H9 (cell line): ENCODE results near the gene XPNPEP2. TPM values are rescaled to one million over a fixed set of nuclear protein-coding genes. Genes with fewer than 3 reads are reported as not detected.

Experiments used
- DNase-seq: peaks from one replicate; pipeline ENCODE4 v3.0.0-alpha.2; 2017
- H2AFZ ChIP-seq: one replicate; pipeline ENCODE4 v1.6.1; 2013; ENCODE audit warnings: mild to moderate bottlenecking, low read length, control low read depth, moderate library complexity
- H2AK5ac ChIP-seq: 2 replicates; pipeline ENCODE4 v1.6.1; 2013; ENCODE audit warnings: low read length, control low read depth, mixed read lengths; ENCODE audit not compliant: insufficient read length
- H2BK120ac ChIP-seq: one replicate; pipeline ENCODE4 v1.6.1; 2013; ENCODE audit warnings: low read depth, mild to moderate bottlenecking, low read length, control low read depth, inconsistent platforms; ENCODE audit not compliant: poor library complexity, severe bottlenecking
- H2BK12ac ChIP-seq: 2 replicates; pipeline ENCODE4 v1.6.1; 2013; ENCODE audit warnings: low read length, control low read depth, mixed read lengths, low read depth; ENCODE audit not compliant: insufficient read length
- H2BK15ac ChIP-seq: 2 replicates; pipeline ENCODE4 v1.6.1; 2013; ENCODE audit warnings: low read depth, low read length, control low read depth
- H2BK20ac ChIP-seq: one replicate; pipeline ENCODE4 v1.6.1; 2013; ENCODE audit warnings: low read depth, mild to moderate bottlenecking, low read length, control low read depth, inconsistent platforms; ENCODE audit not compliant: poor library complexity, severe bottlenecking
- H2BK5ac ChIP-seq: 2 replicates; pipeline ENCODE4 v1.6.1; 2013; ENCODE audit warnings: low read length, control low read depth, mixed read lengths; ENCODE audit not compliant: insufficient read length
- H3K14ac ChIP-seq: 2 replicates; pipeline ENCODE4 v1.6.1; 2013; ENCODE audit warnings: low read length, control low read depth; ENCODE audit not compliant: insufficient read depth
- H3K18ac ChIP-seq: 2 replicates; pipeline ENCODE4 v1.6.1; 2013; ENCODE audit warnings: low read depth, mild to moderate bottlenecking, mixed read lengths, low read length, control low read depth; ENCODE audit not compliant: insufficient read length
- H3K23ac ChIP-seq: 2 replicates; pipeline ENCODE4 v1.6.1; 2013; ENCODE audit warnings: low read length, control low read depth, mixed read lengths, low read depth; ENCODE audit not compliant: insufficient read length
- H3K23me2 ChIP-seq: 2 replicates; pipeline ENCODE4 v1.6.1; 2013; ENCODE audit warnings: low read depth, mild to moderate bottlenecking, mixed read lengths, low read length, control low read depth; ENCODE audit not compliant: insufficient read length, poor library complexity, severe bottlenecking
- H3K27ac ChIP-seq: 2 replicates; pipeline ENCODE4 v1.5.1; 2013; ENCODE audit warnings: low read length, control low read depth, mixed read lengths, low read depth; ENCODE audit not compliant: insufficient read length
- H3K27me3 ChIP-seq: 2 replicates; pipeline ENCODE4 v1.6.1; 2013; ENCODE audit warnings: low read length, control low read depth, inconsistent platforms; ENCODE audit not compliant: insufficient read depth
- H3K4ac ChIP-seq: 2 replicates; pipeline ENCODE4 v1.6.1; 2013; ENCODE audit warnings: low read depth, mild to moderate bottlenecking, control low read depth, inconsistent platforms, low read length, moderate library complexity
- H3K4me1 ChIP-seq: 2 replicates; pipeline ENCODE4 v1.6.1; 2013; ENCODE audit warnings: low read length, control low read depth, inconsistent platforms; ENCODE audit not compliant: insufficient read depth
- H3K4me2 ChIP-seq: 2 replicates; pipeline ENCODE4 v1.6.1; 2013; ENCODE audit warnings: low read length, control low read depth, mixed read lengths; ENCODE audit not compliant: insufficient read length, insufficient read depth
- H3K56ac ChIP-seq: 2 replicates; pipeline ENCODE4 v1.6.1; 2013; ENCODE audit warnings: low read depth, mild to moderate bottlenecking, mixed read lengths, low read length, control low read depth; ENCODE audit not compliant: insufficient read length
- H3K79me1 ChIP-seq: 2 replicates; pipeline ENCODE4 v1.6.1; 2013; ENCODE audit warnings: low read depth, mild to moderate bottlenecking, moderate library complexity, low read length, control low read depth, inconsistent platforms; ENCODE audit not compliant: insufficient read depth, poor library complexity, severe bottlenecking
- H3K79me2 ChIP-seq: 2 replicates; pipeline ENCODE4 v1.6.1; 2013; ENCODE audit warnings: low read length, control low read depth, inconsistent platforms; ENCODE audit not compliant: insufficient read depth
- H3K9ac ChIP-seq: 2 replicates; pipeline ENCODE4 v1.6.1; 2013; ENCODE audit warnings: low read length, control low read depth, mixed read lengths; ENCODE audit not compliant: insufficient read length; ENCODE audit errors: extremely low read depth
- H3K9me3 ChIP-seq: one replicate; pipeline ENCODE4 v1.6.1; 2013; ENCODE audit warnings: low read depth, low read length, inconsistent platforms; ENCODE audit not compliant: control insufficient read depth
- H3T11ph ChIP-seq: one replicate; pipeline ENCODE4 v1.6.1; 2013; ENCODE audit warnings: mild to moderate bottlenecking, low read length, control low read depth, inconsistent platforms
- H4K20me1 ChIP-seq: one replicate; pipeline ENCODE4 v1.6.1; 2013; ENCODE audit not compliant: control insufficient read depth, insufficient read length, insufficient read depth
- H4K5ac ChIP-seq: 2 replicates; pipeline ENCODE4 v1.6.1; 2013; ENCODE audit warnings: low read depth, mild to moderate bottlenecking, mixed read lengths, low read length, control low read depth; ENCODE audit not compliant: insufficient read length
- H4K8ac ChIP-seq: replicated peaks from 2 replicates; pipeline ENCODE4 v1.6.1; 2013; ENCODE audit warnings: low read length, control low read depth, mixed read lengths, low read depth; ENCODE audit not compliant: insufficient read length
- H4K91ac ChIP-seq: 2 replicates; pipeline ENCODE4 v1.6.1; 2013; ENCODE audit warnings: low read depth, mild to moderate bottlenecking, moderate library complexity, mixed read lengths, low read length, control low read depth; ENCODE audit not compliant: insufficient read length
- H3K27ac Mint-ChIP-seq, 3 experiments: 2 replicates in 2 of 3; 3 replicates in 1 of 3; pipeline ENCODE4 v1.8.0; 2020 to 2021; ENCODE audit warnings: mixed read lengths in 3 of 3, mild to moderate bottlenecking in 1 of 3, moderate library complexity in 1 of 3
- H3K27me3 Mint-ChIP-seq: 2 replicates; pipeline ENCODE4 v1.8.0; 2021; ENCODE audit warnings: low read depth, mild to moderate bottlenecking, moderate library complexity, mixed read lengths
- H3K36me3 Mint-ChIP-seq, 3 experiments: 2 replicates in 2 of 3; 3 replicates in 1 of 3; pipeline ENCODE4 v1.8.0; 2020 to 2021; ENCODE audit warnings: low read depth in 3 of 3, mixed read lengths in 3 of 3; ENCODE audit not compliant: insufficient read depth in 1 of 3
- H3K4me1 Mint-ChIP-seq, 2 experiments: 2 replicates each; pipeline ENCODE4 v1.8.0; 2020; ENCODE audit warnings: mixed read lengths in 2 of 2
- H3K4me3 Mint-ChIP-seq, 2 experiments: 2 replicates in 1 of 2; 3 replicates in 1 of 2; pipeline ENCODE4 v1.8.0; 2020 to 2021; ENCODE audit warnings: mild to moderate bottlenecking in 2 of 2, mixed read lengths in 2 of 2, moderate library complexity in 1 of 2
- H3K9me3 Mint-ChIP-seq, 2 experiments: 2 replicates in 1 of 2; 3 replicates in 1 of 2; pipeline ENCODE4 v1.8.0; 2020; ENCODE audit warnings: mild to moderate bottlenecking in 2 of 2, mixed read lengths in 2 of 2, moderate library complexity in 1 of 2
- CTCF ChIP-seq: fragments of 200-600 bp; sonication (generic); conservative IDR thresholded peaks from 3 replicates; pipeline ENCODE4 v1.8.0; 2021; ENCODE audit warnings: antibody characterized with exemption, mild to moderate bottlenecking
- WGBS: extraction: QIAGEN DNeasy Blood & Tissue Kit; methylation state at CpG from one replicate; pipeline ENCODE4 v1.1.7; 2013; ENCODE audit warnings: missing lambda C conversion rate, low lambda C conversion rate, mixed read lengths; ENCODE audit not compliant: insufficient read length; ENCODE audit errors: extremely low coverage; 5-methylcytosine and 5-hydroxymethylcytosine counted together
- total RNA-seq: library from RNA; stranded (reverse); gene quantifications from 2 replicates; pipeline ENCODE4 v1.2.1, GENCODE V29; 2021

XPNPEP2 gene
- total RNA-seq, 1 experiment from 2014 or later = 0.11 TPM

DNA sequence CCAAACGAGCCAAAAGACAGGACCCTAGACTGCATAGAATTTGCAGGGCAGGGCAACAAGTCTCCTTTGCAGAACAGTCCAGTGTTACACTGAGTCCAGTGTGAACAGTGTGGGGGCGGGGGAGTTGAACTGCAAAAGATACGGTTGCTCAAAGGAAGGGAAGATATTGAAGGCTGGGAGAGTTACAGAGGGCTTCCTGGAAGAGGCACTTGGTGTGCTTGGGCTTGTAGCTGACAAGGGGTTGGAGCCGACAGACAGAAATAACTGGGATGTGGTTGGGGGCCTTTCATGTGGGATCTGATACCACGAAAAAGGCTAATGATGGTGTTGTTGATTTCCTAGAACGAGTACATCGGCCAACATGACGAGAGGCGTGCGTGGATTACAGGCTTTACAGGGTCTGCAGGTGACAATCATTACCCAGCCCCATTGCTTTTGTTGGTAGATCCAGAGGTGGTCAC is 6.1 kb downstream of the XPNPEP2 start:
- Mint-ChIP-seq H3K4me1 (peaks cover 12 to 18% of the 10 kb centered on the region in 2 experiments), H3K4me3 (no peak overlapping the region), H3K27me3 (peaks cover 27% of the 10 kb centered on the region), H3K9me3 (peaks cover 0 to 62% of the 10 kb centered on the region in 2 experiments; a peak in 3 of 5 replicates), H3K27ac (no peak overlapping the region), H3K36me3 (no peaks in the 10 kb centered on the region; a peak in 2 of 7 replicates)
- Histone ChIP-seq H4K5ac (no peak overlapping the region), H3K9me3 (no peaks in the 10 kb centered on the region), H2BK15ac (no peak overlapping the region), H4K20me1 (no peaks in the 10 kb centered on the region), H3K56ac (no peak overlapping the region), H2BK120ac (no peak overlapping the region), H3K23ac (no peak overlapping the region), H3K14ac (no peak overlapping the region), H3K27me3 (no peaks in the 10 kb centered on the region), H3K4me2 (no peak overlapping the region), H3K27ac (no peak overlapping the region), H3K9ac (no peak overlapping the region), H3K4ac (no peak overlapping the region), H3K79me1 (no peaks in the 10 kb centered on the region), H2BK5ac (no peak overlapping the region), H4K91ac (no peak overlapping the region), H4K8ac (no peak overlapping the region), H3K4me1 (no peaks in the 10 kb centered on the region), H2BK20ac (no peak overlapping the region), H3K18ac (no peak overlapping the region), H3K79me2 (no peaks in the 10 kb centered on the region), H3K23me2 (no peaks in the 10 kb centered on the region), H2BK12ac (no peak overlapping the region), H2AFZ (no peak overlapping the region), H2AK5ac (no peak overlapping the region), H3T11ph (no peak overlapping the region)
- no peak for TF ChIP-seq CTCF
- no peak for DNase-seq
- WGBS = no CpG with 5 or more reads among the region's 10 CpGs
